ENCODE measurements around the gene NCAPG2. TPM values are rescaled to one million over a fixed set of nuclear protein-coding genes. Genes with fewer than 3 reads are reported as not detected.

NCAPG2 gene
- total and polyA plus RNA-seq, 7 experiments from 2014 or later = 1.3 to 88.7 (median 6.7) TPM

- intact Hi-C loops (cut with micrococcal nuclease) = no loop called here
- H3K9me3 ChIP-seq (ENCODE audit: control insufficient read depth in 2 of 3, low read length in 3 of 3) = peaks cover 0 to 17% (median 0%) of the 10 kb centered on the region in 3 experiments
- no peak for ATAC-seq
- no peak for DNase-seq
- POLR2A ChIA-PET = no interaction called here
- H3K4me1 ChIP-seq (ENCODE audit: control insufficient read depth in 2 of 2, insufficient read depth in 2 of 2, low read length in 2 of 2) = peaks cover 3 to 11% of the 10 kb centered on the region in 2 donors
- H3K27me3 Mint-ChIP-seq = peaks cover 26 to 56% (median 47%) of the 10 kb centered on the region in 5 donors
- H3K36me3 ChIP-seq (ENCODE audit: control insufficient read depth in 2 of 3, insufficient read depth in 3 of 3, low read length in 3 of 3) = no peaks in the 10 kb centered on the region
- H3K27me3 ChIP-seq (ENCODE audit: control insufficient read depth in 2 of 2, insufficient read depth in 2 of 2, low read length in 2 of 2) = peaks cover 0 to 24% of the 10 kb centered on the region in 2 donors
- no peak overlapping the region for H3K27ac Mint-ChIP-seq
- H3K4me3 Mint-ChIP-seq = peak overlapping the region in 1 of 10 donors; percentile 34
- CTCF ChIA-PET = no interaction called here
- no peak overlapping the region for H3K4me3 ChIP-seq (ENCODE audit: low read length)
- H3K36me3 Mint-ChIP-seq = peaks cover 0 to 15% (median 0%) of the 10 kb centered on the region in 5 donors
- peaks cover 0 to 19% (median 11%) of the 10 kb centered on the region in 7 donors for H3K4me1 Mint-ChIP-seq
- H3K9me3 Mint-ChIP-seq = peaks cover 0 to 41% (median 25%) of the 10 kb centered on the region in 11 donors
- no peak overlapping the region for H3K27ac ChIP-seq (ENCODE audit: low read depth, low read length)
Observed at GRCh38 chr7:158583810-158584209, 120.8 kb downstream of the NCAPG2 start.

GRCh38 chr7:158583143-158583542, 121.5 kb downstream of the NCAPG2 start:
- H3K4me3 Mint-ChIP-seq = no peak overlapping the region
- peaks cover 0 to 44% (median 24%) of the 10 kb centered on the region in 11 donors for H3K9me3 Mint-ChIP-seq
- no peak for DNase-seq
- ChIA-PET CTCF (no interaction called here), POLR2A (no interaction called here)
- peaks cover 0 to 17% (median 0%) of the 10 kb centered on the region in 3 experiments for H3K9me3 ChIP-seq (ENCODE audit: control insufficient read depth in 2 of 3, low read length in 3 of 3)
- H3K27me3 Mint-ChIP-seq = peaks cover 23 to 56% (median 44%) of the 10 kb centered on the region in 5 donors
- H3K27me3 ChIP-seq (ENCODE audit: control insufficient read depth in 2 of 2, insufficient read depth in 2 of 2, low read length in 2 of 2) = peaks cover 0 to 24% of the 10 kb centered on the region in 2 donors
- H3K36me3 ChIP-seq (ENCODE audit: control insufficient read depth in 2 of 3, insufficient read depth in 3 of 3, low read length in 3 of 3) = no peaks in the 10 kb centered on the region
- peaks cover 0 to 15% (median 0%) of the 10 kb centered on the region in 5 donors for H3K36me3 Mint-ChIP-seq
- peaks cover 0 to 17% (median 11%) of the 10 kb centered on the region in 7 donors for H3K4me1 Mint-ChIP-seq
- intact Hi-C loops (cut with micrococcal nuclease) = no loop called here
- ATAC-seq = no peak
- no peak overlapping the region for H3K27ac Mint-ChIP-seq
- no peak overlapping the region for H3K27ac ChIP-seq (ENCODE audit: low read depth, low read length)
- H3K4me3 ChIP-seq (ENCODE audit: low read length) = no peak overlapping the region
- H3K4me1 ChIP-seq (ENCODE audit: control insufficient read depth in 2 of 2, insufficient read depth in 2 of 2, low read length in 2 of 2) = peaks cover 3 to 11% of the 10 kb centered on the region in 2 donors

- Mint-ChIP-seq H3K9me3 (peaks cover 0 to 44% (median 25%) of the 10 kb centered on the region in 11 donors), H3K4me3 (no peak overlapping the region), H3K36me3 (peaks cover 0 to 15% (median 0%) of the 10 kb centered on the region in 5 donors), H3K27ac (no peak overlapping the region), H3K4me1 (peaks cover 0 to 17% (median 11%) of the 10 kb centered on the region in 7 donors), H3K27me3 (peaks cover 23 to 56% (median 44%) of the 10 kb centered on the region in 5 donors)
- Histone ChIP-seq H3K4me3 (ENCODE audit: low read length) (no peak overlapping the region), H3K4me1 (ENCODE audit: control insufficient read depth in 2 of 2, insufficient read depth in 2 of 2, low read length in 2 of 2) (peaks cover 3 to 11% of the 10 kb centered on the region in 2 donors), H3K27me3 (ENCODE audit: control insufficient read depth in 2 of 2, insufficient read depth in 2 of 2, low read length in 2 of 2) (peaks cover 0 to 24% of the 10 kb centered on the region in 2 donors), H3K9me3 (ENCODE audit: control insufficient read depth in 2 of 3, low read length in 3 of 3) (peaks cover 0 to 17% (median 0%) of the 10 kb centered on the region in 3 experiments), H3K36me3 (ENCODE audit: control insufficient read depth in 2 of 3, insufficient read depth in 3 of 3, low read length in 3 of 3) (no peaks in the 10 kb centered on the region), H3K27ac (ENCODE audit: low read depth, low read length) (no peak overlapping the region)
- ATAC-seq (no peak), DNase-seq (no peak)
- intact Hi-C loops (cut with micrococcal nuclease) = no loop called here
- ChIA-PET POLR2A (no interaction called here), CTCF (no interaction called here)
Observed at GRCh38 chr7:158582089-158582456, 122.5 kb downstream of the NCAPG2 start.

GRCh38 chr7:158581440-158582088, 123.0 kb downstream of the NCAPG2 start:
- H3K36me3 ChIP-seq (ENCODE audit: control insufficient read depth in 2 of 3, insufficient read depth in 3 of 3, low read length in 3 of 3) = no peaks in the 10 kb centered on the region
- H3K27me3 ChIP-seq (ENCODE audit: control insufficient read depth in 2 of 2, insufficient read depth in 2 of 2, low read length in 2 of 2) = peaks cover 0 to 24% of the 10 kb centered on the region in 2 donors
- ChIA-PET POLR2A (no interaction called here), CTCF (no interaction called here)
- Mint-ChIP-seq H3K27me3 (peaks cover 23 to 56% (median 44%) of the 10 kb centered on the region in 5 donors), H3K9me3 (peaks cover 0 to 44% (median 25%) of the 10 kb centered on the region in 11 donors), H3K36me3 (peaks cover 0 to 15% (median 0%) of the 10 kb centered on the region in 5 donors), H3K4me3 (no peak overlapping the region), H3K4me1 (peaks cover 0 to 17% (median 11%) of the 10 kb centered on the region in 7 donors), H3K27ac (no peak overlapping the region)
- H3K4me1 ChIP-seq (ENCODE audit: control insufficient read depth in 2 of 2, insufficient read depth in 2 of 2, low read length in 2 of 2) = peaks cover 3 to 8% of the 10 kb centered on the region in 2 donors
- peaks cover 0 to 17% (median 0%) of the 10 kb centered on the region in 3 experiments for H3K9me3 ChIP-seq (ENCODE audit: control insufficient read depth in 2 of 3, low read length in 3 of 3)
- no peak for DNase-seq
- no peak for ATAC-seq
- intact Hi-C loops (cut with micrococcal nuclease) = no loop called here
- no peak overlapping the region for H3K4me3 ChIP-seq (ENCODE audit: low read length)
- no peak overlapping the region for H3K27ac ChIP-seq (ENCODE audit: low read depth, low read length)

Small RNA genes lying within 50 kb of the gene (microRNA-seq; reads per million reads assigned to microRNA genes)
- gene MIR5707 (ENCODE audit: borderline microRNAs expressed) = not detected

Other genes with a start within 250 kb of the NCAPG2 start
- gene PTPRN2, start 117.0 kb downstream of the NCAPG2 start, total RNA-seq = 1 to 10 TPM in 3 of 5 experiments, under 1 TPM in 2; 0.58 to 2.3 (median 1.3) TPM
- 1 to 10 TPM; 1.7 to 2.1 TPM for gene PTPRN2, start 117.0 kb downstream of the NCAPG2 start, polyA plus RNA-seq
- gene ESYT2, start 124.7 kb upstream of the NCAPG2 start, total RNA-seq = 100 to 1,000 TPM; 103 to 129 (median 113) TPM
- 10 to 100 TPM; 46.3 to 87.2 TPM for gene ESYT2, start 124.7 kb upstream of the NCAPG2 start, polyA plus RNA-seq
- 10 to 100 TPM; 10.5 to 27.9 (median 15.4) TPM for gene DYNC2I1, start 151.8 kb upstream of the NCAPG2 start, total RNA-seq
- 10 to 100 TPM; 16.8 to 22.1 TPM for gene DYNC2I1, start 151.8 kb upstream of the NCAPG2 start, polyA plus RNA-seq